HepG2 (cell line): ENCODE data around the gene ATP4A. TPM values are rescaled to one million over a fixed set of nuclear protein-coding genes. Genes with fewer than 3 reads are reported as not detected.

Source experiments
- CTCF ChIP-seq: sonication (generic); formaldehyde crosslinking; IDR thresholded peaks from 2 replicates; pipeline ENCODE4 v1.5.0; 2020; ENCODE audit warnings: mild to moderate bottlenecking, missing genetic modification reagents, moderate library complexity
- MTA1 ChIP-seq: sonication (generic); formaldehyde crosslinking; IDR thresholded peaks from 2 replicates; pipeline ENCODE4 v1.4.0; 2020; ENCODE audit warnings: missing genetic modification reagents, mild to moderate bottlenecking, borderline replicate concordance
- MYC ChIP-seq: sonication (generic); formaldehyde crosslinking; IDR thresholded peaks from 2 replicates; pipeline ENCODE4 v1.9.0; 2021; ENCODE audit warnings: missing genetic modification reagents, borderline replicate concordance
- NONO ChIP-seq, 2 experiments: fragments of 450-650 bp in 1 of 2; sonication (generic) in 1 of 2; formaldehyde crosslinking in 1 of 2; IDR thresholded peaks in 1 of 2; conservative IDR thresholded peaks in 1 of 2; 2 replicates each; pipeline versions ENCODE4 v1.6.1 to v1.8.0; 2017 to 2022; ENCODE audit warnings: mild to moderate bottlenecking in 1 of 2, missing genetic modification reagents in 1 of 2, moderate library complexity in 1 of 2
- NR2C2 ChIP-seq: sonication (generic); formaldehyde crosslinking; IDR thresholded peaks from 2 replicates; pipeline ENCODE4 v1.4.0; 2020; ENCODE audit warnings: missing genetic modification reagents, mild to moderate bottlenecking, moderate library complexity, borderline replicate concordance
- STAG1 ChIP-seq: sonication (generic); formaldehyde crosslinking; IDR thresholded peaks from 2 replicates; pipeline ENCODE4 v1.4.0; 2020; ENCODE audit warnings: missing genetic modification reagents
- TEAD3 ChIP-seq: optimal IDR thresholded peaks from 2 replicates; pipeline ENCODE3; 2016; ENCODE audit warnings: borderline replicate concordance
- ZBTB38 ChIP-seq: sonication (generic); formaldehyde crosslinking; IDR thresholded peaks from 2 replicates; pipeline ENCODE4 v1.5.1; 2020; ENCODE audit warnings: mild to moderate bottlenecking, missing genetic modification reagents
- ZBTB40 ChIP-seq, 2 experiments: fragments of 450-650 bp in 1 of 2; sonication (generic) in 1 of 2; formaldehyde crosslinking in 1 of 2; IDR thresholded peaks; 2 replicates each; pipeline versions ENCODE4 v1.6.1 to v1.8.0; 2016 to 2022; ENCODE audit warnings: antibody characterized with exemption in 1 of 2, mild to moderate bottlenecking in 1 of 2, missing genetic modification reagents in 1 of 2
- ZC3H13 ChIP-seq: sonication (generic); formaldehyde crosslinking; IDR thresholded peaks from 2 replicates; pipeline ENCODE4 v1.8.1; 2023; ENCODE audit warnings: mild to moderate bottlenecking, missing genetic modification reagents, moderate library complexity
- ZFX ChIP-seq: sonication (generic); formaldehyde crosslinking; IDR thresholded peaks from 2 replicates; pipeline ENCODE4 v1.4.0; 2020; ENCODE audit warnings: mild to moderate bottlenecking, low read depth, missing genetic modification reagents, moderate library complexity
- ZNF263 ChIP-seq: sonication (generic); formaldehyde crosslinking; IDR thresholded peaks from 2 replicates; pipeline ENCODE4 v1.4.0; 2020; ENCODE audit warnings: missing genetic modification reagents
- polyA plus RNA-seq, 8 experiments: library from polyadenylated mRNA; depleted of rRNA in 3 of 8; stranded (reverse) in 7 of 8; unstranded in 1 of 8; fragments of >200 nt; fragmentation: Illumina TruSeq in 4 of 8; extraction: Trizol in 4 of 8; gene quantifications; 2 replicates each; pipeline versions ENCODE4 v1.2.1 to v1.2.3, GENCODE V29; 2011 to 2016; ENCODE audit warnings: low read depth in 4 of 8, missing spikeins in 1 of 8, mixed read lengths in 1 of 8; ENCODE audit not compliant: insufficient read depth in 1 of 8
- total RNA-seq, 5 experiments: library from RNA; depleted of rRNA; stranded (reverse); fragments of >200 nt; fragmentation: Illumina TruSeq; extraction: Trizol; gene quantifications; 2 replicates each; pipeline ENCODE4 v1.2.3, GENCODE V29; 2016; ENCODE audit warnings: low read depth in 1 of 5

The ATP4A gene
- total and polyA plus RNA-seq, 2 of the 13 experiments (the other 11 are each of a cell fraction or from before 2014, with no cell fraction given) = 0.08 to 0.11 TPM

GRCh38 chr19:35557539-35558399 is 5.7 kb downstream of the ATP4A start (continued):
- TF ChIP-seq ZBTB40 (IDR thresholded peaks at IDR 0.05) (no peak), ZBTB40 (CRISPR knock-in tag; IDR thresholded peaks at IDR 0.05) (no peak), TEAD3 (CRISPR knock-in tag) (no peak), MYC (0 out of 2 replicates have a peak, but pooled peaks have one; percentile 24), NR2C2 (CRISPR knock-in tag) (peak; percentile 42; the same call in 1 of the 2 replicates), CTCF (CRISPR knock-in tag) (peak; percentile 63), ZFX (CRISPR knock-in tag) (peak; percentile 63), ZBTB38 (CRISPR knock-in tag) (peak; percentile 48; the same call in 1 of the 2 replicates), ZC3H13 (CRISPR knock-in tag) (peak; percentile 54; the same call in 1 of the 2 replicates), NONO (IDR thresholded peaks at IDR 0.05) (no peak), NONO (CRISPR knock-in tag; conservative IDR thresholded peaks at IDR 0.05) (0 out of 2 replicates have a peak, but pooled peaks have one; percentile 45), MTA1 (CRISPR knock-in tag) (0 out of 2 replicates have a peak, but pooled peaks have one; percentile 19), ZNF263 (peak; percentile 97), STAG1 (peak; percentile 41; the same call in 1 of the 2 replicates)
- TF ChIP-seq, all 625 proteins: peak for 23
